Lower lobe of right lung (tissue), 2 donors: ENCODE measurements around the gene POLR3A. TPM values are rescaled to one million over a fixed set of nuclear protein-coding genes. Genes with fewer than 3 reads are reported as not detected.

Experiments used
- ATAC-seq, 2 donors: fragments of 200-7000 bp; cut with Tn5 transposase; one replicate each; pipeline ENCODE4 v1.9.1; 2020 to 2022; ENCODE audit warnings: mild to moderate bottlenecking in 2 of 2, moderate library complexity in 2 of 2
- DNase-seq: peaks from one replicate; pipeline ENCODE4 v3.0.0-alpha.2; 2020
- H3K27ac ChIP-seq: fragments of 200-600 bp; one replicate; pipeline ENCODE4 v1.8.0; 2022
- H3K27me3 ChIP-seq: fragments of 200-600 bp; one replicate; pipeline ENCODE4 v1.8.0; 2022; ENCODE audit warnings: low read depth
- H3K36me3 ChIP-seq: fragments of 200-600 bp; one replicate; pipeline ENCODE4 v1.8.0; 2022; ENCODE audit warnings: mild to moderate bottlenecking
- H3K4me1 ChIP-seq: fragments of 200-600 bp; one replicate; pipeline ENCODE4 v1.8.0; 2022
- H3K4me3 ChIP-seq: fragments of 200-600 bp; one replicate; pipeline ENCODE4 v1.8.0; 2022; ENCODE audit warnings: mild to moderate bottlenecking
- H3K9me3 ChIP-seq: fragments of 200-600 bp; one replicate; pipeline ENCODE4 v1.8.0; 2022
- intact Hi-C: fragments of 100-400 bp; cut with DNase I; formaldehyde crosslinking; loops from one replicate; pipeline ENCODE4 v1.11.0; 2022
- total RNA-seq: library from RNA; stranded (reverse); fragmentation: NEBNext Ultra II Directional; extraction: Animal tissue kit (Norgen Biotek cat#: 25700); gene quantifications from one replicate; pipeline ENCODE4 v1.2.1, GENCODE V29; 2021
- TF ChIP-seq, protein P1 (sequence below): fragments of 200-600 bp; IDR thresholded peaks from one replicate; pipeline ENCODE4 v1.8.0; 2022; ENCODE audit warnings: antibody characterized with exemption, mild to moderate bottlenecking
- donor health status: DM: no; HTN: yes; CAD: no; lungs with severe emphysema.

Gene POLR3A
- total RNA-seq, 1 donor from 2014 or later = 11.2 TPM

- Histone ChIP-seq H3K9me3 (no peaks in the 10 kb centered on the region), H3K36me3 (peaks cover 43% of the 10 kb centered on the region), H3K27me3 (no peaks in the 10 kb centered on the region), H3K4me3 (no peak overlapping the region), H3K4me1 (peaks cover 15% of the 10 kb centered on the region), H3K27ac (no peak overlapping the region)
- ATAC-seq (peak in 1 of 2 donors; percentile 28), DNase-seq (no peak)
- intact Hi-C loops = no loop called here
- TF ChIP-seq, protein P1, sequence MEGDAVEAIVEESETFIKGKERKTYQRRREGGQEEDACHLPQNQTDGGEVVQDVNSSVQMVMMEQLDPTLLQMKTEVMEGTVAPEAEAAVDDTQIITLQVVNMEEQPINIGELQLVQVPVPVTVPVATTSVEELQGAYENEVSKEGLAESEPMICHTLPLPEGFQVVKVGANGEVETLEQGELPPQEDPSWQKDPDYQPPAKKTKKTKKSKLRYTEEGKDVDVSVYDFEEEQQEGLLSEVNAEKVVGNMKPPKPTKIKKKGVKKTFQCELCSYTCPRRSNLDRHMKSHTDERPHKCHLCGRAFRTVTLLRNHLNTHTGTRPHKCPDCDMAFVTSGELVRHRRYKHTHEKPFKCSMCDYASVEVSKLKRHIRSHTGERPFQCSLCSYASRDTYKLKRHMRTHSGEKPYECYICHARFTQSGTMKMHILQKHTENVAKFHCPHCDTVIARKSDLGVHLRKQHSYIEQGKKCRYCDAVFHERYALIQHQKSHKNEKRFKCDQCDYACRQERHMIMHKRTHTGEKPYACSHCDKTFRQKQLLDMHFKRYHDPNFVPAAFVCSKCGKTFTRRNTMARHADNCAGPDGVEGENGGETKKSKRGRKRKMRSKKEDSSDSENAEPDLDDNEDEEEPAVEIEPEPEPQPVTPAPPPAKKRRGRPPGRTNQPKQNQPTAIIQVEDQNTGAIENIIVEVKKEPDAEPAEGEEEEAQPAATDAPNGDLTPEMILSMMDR = peak; percentile 22
Measured at GRCh38 chr10:77974396-77975074, 54.8 kb downstream of the POLR3A start.

DNA sequence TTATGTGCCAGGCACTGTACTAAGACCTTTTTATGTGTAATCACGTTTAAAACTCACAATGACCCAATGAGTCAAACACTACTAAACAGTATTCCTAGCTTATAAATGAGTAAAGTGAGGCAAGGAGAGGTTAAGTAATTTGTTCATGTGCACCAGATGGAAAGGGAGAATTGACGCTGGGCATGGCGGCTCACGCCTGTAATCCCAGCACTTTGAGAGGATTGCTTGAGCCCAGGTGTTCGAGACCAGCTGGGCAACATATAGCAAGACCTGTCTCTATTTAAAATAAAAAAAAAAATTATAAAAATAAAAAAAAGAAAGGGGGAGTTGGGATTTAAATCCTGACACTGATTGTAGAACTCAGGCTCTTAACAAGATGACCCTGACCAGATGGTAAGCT lies 56.0 kb downstream of the POLR3A start:
- DNase-seq (no peak), ATAC-seq (no peak)
- intact Hi-C loops = no loop called here
- TF ChIP-seq, protein P1 = no peak
- Histone ChIP-seq H3K4me3 (no peak overlapping the region), H3K4me1 (peaks cover 15% of the 10 kb centered on the region), H3K27me3 (no peaks in the 10 kb centered on the region), H3K27ac (no peak overlapping the region), H3K36me3 (peaks cover 31% of the 10 kb centered on the region), H3K9me3 (no peaks in the 10 kb centered on the region)

DNA sequence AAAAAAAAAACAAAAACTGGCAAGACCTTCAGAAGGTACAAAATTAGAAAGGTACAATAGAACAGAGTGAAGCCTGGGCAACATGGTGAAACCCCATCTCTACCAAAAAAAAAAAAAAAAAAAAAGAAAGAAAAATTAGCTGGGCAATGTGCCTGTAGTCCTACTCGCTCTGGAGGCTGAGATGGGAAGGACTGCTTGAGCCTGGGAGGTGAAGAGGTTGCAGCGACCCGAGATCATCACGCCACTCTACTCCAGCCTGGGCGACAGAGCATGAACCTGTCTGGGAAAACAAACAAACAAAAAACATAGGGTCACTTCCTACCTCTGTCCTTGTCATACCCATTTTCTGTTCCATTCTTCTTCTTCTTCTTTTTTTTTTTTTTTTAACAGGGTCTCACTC lies 57.2 kb downstream of the POLR3A start:
- no peak overlapping the region for H3K4me3 ChIP-seq
- peaks cover 15% of the 10 kb centered on the region for H3K4me1 ChIP-seq
- intact Hi-C loops = no loop called here
- H3K9me3 ChIP-seq = no peaks in the 10 kb centered on the region
- TF ChIP-seq, protein P1 = no peak
- peaks cover 19% of the 10 kb centered on the region for H3K36me3 ChIP-seq
- no peak overlapping the region for H3K27ac ChIP-seq
- ATAC-seq (no peak), DNase-seq (no peak)
- no peaks in the 10 kb centered on the region for H3K27me3 ChIP-seq

DNA sequence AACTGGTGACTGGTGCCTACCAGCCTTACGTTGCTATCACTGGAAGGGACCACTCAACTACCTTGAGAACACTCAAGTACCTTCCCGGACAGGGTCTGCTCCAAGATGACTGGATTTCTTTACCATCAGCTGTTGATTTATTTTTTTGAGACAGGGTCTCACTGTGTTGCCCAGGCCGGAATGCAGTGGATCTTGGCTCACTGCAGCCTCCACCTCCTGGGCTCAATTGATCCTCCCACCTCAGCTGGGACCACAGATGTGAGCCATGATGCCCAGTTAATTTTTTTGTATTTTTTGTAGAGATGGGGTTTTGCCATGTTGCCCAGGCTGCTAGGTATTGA lies 57.5 kb downstream of the POLR3A start:
- TF ChIP-seq, protein P1 = no peak
- intact Hi-C loops = no loop called here
- DNase-seq (no peak), ATAC-seq (no peak)
- H3K9me3 ChIP-seq = no peaks in the 10 kb centered on the region
- H3K4me3 ChIP-seq = no peak overlapping the region
- peaks cover 16% of the 10 kb centered on the region for H3K36me3 ChIP-seq
- peaks cover 15% of the 10 kb centered on the region for H3K4me1 ChIP-seq
- H3K27ac ChIP-seq = peak overlapping the region; percentile 13
- no peaks in the 10 kb centered on the region for H3K27me3 ChIP-seq

DNA sequence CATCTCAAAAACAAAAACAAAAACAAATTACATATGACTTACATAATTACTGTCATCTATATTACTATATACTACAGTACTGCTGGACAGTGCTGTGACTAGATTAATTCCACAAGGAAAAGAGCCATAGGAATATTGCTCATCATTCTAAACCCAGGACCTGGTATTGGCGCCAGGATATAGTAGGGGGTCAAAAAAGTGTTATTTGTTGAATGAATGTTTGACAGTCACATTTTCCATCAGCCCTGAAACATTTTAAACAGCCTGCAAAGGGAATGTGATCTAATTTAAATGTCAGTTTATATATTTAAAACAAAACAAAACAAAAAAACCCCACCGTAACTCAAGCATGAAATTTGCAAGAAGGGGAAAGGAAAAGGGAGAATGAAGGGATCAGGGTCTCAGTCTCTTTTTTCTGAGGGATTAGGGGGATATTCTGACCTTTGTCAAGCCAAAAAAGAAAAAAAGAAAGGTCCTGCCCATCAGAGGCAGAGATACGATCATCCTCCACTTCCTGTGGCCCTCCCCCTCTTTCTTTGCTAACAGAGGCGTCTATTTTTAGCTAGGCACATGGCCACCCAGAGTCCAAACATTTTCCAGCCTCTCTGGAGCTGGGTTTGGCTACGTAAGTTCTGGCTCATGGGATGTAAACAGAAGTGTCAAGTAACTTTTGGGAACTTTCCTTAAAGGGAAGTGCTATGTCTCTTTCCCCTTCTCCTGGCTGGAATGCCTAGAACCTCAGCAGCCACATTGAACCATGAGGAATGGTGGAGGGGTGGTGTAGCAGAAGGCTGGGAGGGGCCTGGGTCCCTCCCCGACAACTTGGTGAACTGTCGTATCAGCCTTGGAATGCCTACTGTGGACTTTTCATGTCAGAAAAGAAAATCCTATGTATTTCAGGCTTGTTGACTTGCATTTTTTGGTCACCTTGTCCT lies 58.2 kb downstream of the POLR3A start:
- H3K36me3 ChIP-seq = peaks cover 9% of the 10 kb centered on the region
- intact Hi-C loops = no loop called here
- TF ChIP-seq, protein P1 = no peak
- DNase-seq (no peak), ATAC-seq (peak; percentile 74 to 79)
- peak overlapping the region; percentile 20 for H3K27ac ChIP-seq
- no peak overlapping the region for H3K4me3 ChIP-seq
- peaks cover 15% of the 10 kb centered on the region for H3K4me1 ChIP-seq
- no peaks in the 10 kb centered on the region for H3K27me3 ChIP-seq
- H3K9me3 ChIP-seq = no peaks in the 10 kb centered on the region
